ENCODE data around the gene PTPRK. TPM values are rescaled to one million over a fixed set of nuclear protein-coding genes. Genes with fewer than 3 reads are reported as not detected.

PTPRK gene
- total and polyA plus RNA-seq, 9 of the 15 experiments (the other 6 are each of a cell fraction or from before 2014, with no cell fraction given) = 0.04 to 0.51 TPM; not detected in 7

DNA sequence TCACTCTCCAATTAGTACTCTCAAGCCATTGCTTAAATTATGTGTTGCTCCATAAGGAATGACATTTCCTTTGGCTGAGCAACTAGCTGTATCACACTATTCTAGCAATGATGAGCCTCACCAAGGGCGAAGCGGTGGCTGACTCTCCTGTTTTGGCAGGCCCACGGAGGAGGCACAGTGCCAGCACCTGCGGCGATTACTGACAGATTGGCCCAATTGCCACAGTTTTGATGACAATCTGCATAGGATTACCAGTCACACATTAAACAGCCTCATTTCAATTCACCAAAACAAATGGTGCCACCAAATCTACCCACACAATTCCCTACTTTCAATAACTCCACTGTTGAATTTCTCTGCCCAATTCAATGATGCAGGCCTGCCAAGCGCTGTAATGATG, 286.9 kb downstream of the PTPRK start:
- 3% methylated on average over 6 of the region's 6 CpGs for WGBS (ENCODE audit: insufficient coverage, low coverage, missing lambda C conversion rate)
- H3K36me3 ChIP-seq (ENCODE audit: control insufficient read depth, insufficient read depth, low read length) = no peaks in the 10 kb centered on the region
- no TSS peak for BruUV-seq (replicated peaks)
- in situ Hi-C loops (cut with MboI) (no loop called here), intact Hi-C loops (cut with micrococcal nuclease) (no loop called here)
- H3K4me2 ChIP-seq (ENCODE audit: insufficient read depth, low read length) = no peak overlapping the region
- TF ChIP-seq CREM (IDR thresholded peaks at IDR 0.05; ENCODE audit: low read depth) = no peak
- no peak for TF ChIP-seq CHD4 (IDR thresholded peaks at IDR 0.05; ENCODE audit: insufficient read depth, insufficient replicate concordance, low read depth, low read length, poor library complexity, severe bottlenecking)
- TF ChIP-seq, protein P1, sequence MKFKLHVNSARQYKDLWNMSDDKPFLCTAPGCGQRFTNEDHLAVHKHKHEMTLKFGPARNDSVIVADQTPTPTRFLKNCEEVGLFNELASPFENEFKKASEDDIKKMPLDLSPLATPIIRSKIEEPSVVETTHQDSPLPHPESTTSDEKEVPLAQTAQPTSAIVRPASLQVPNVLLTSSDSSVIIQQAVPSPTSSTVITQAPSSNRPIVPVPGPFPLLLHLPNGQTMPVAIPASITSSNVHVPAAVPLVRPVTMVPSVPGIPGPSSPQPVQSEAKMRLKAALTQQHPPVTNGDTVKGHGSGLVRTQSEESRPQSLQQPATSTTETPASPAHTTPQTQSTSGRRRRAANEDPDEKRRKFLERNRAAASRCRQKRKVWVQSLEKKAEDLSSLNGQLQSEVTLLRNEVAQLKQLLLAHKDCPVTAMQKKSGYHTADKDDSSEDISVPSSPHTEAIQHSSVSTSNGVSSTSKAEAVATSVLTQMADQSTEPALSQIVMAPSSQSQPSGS (CRISPR knock-in tag; IDR thresholded peaks at IDR 0.05) = no peak
- TF ChIP-seq, protein P2, sequence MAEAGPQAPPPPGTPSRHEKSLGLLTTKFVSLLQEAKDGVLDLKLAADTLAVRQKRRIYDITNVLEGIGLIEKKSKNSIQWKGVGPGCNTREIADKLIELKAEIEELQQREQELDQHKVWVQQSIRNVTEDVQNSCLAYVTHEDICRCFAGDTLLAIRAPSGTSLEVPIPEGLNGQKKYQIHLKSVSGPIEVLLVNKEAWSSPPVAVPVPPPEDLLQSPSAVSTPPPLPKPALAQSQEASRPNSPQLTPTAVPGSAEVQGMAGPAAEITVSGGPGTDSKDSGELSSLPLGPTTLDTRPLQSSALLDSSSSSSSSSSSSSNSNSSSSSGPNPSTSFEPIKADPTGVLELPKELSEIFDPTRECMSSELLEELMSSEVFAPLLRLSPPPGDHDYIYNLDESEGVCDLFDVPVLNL (CRISPR knock-in tag; IDR thresholded peaks at IDR 0.05; ENCODE audit: low read depth) = no peak
- TF ChIP-seq HNRNPUL1 (IDR thresholded peaks at IDR 0.05; ENCODE audit: low read length) = no peak
- TF ChIP-seq L3MBTL2 (IDR thresholded peaks at IDR 0.05) = no peak
- no peak for TF ChIP-seq MEIS2 (IDR thresholded peaks at IDR 0.05; ENCODE audit: partially characterized antibody)
- TF ChIP-seq, protein P3, sequence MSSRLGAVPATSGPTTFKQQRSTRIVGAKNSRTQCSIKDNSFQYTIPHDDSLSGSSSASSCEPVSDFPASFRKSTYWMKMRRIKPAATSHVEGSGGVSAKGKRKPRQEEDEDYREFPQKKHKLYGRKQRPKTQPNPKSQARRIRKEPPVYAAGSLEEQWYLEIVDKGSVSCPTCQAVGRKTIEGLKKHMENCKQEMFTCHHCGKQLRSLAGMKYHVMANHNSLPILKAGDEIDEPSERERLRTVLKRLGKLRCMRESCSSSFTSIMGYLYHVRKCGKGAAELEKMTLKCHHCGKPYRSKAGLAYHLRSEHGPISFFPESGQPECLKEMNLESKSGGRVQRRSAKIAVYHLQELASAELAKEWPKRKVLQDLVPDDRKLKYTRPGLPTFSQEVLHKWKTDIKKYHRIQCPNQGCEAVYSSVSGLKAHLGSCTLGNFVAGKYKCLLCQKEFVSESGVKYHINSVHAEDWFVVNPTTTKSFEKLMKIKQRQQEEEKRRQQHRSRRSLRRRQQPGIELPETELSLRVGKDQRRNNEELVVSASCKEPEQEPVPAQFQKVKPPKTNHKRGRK (tag; IDR thresholded peaks at IDR 0.05) = no peak
- TF ChIP-seq PURB (CRISPR knock-in tag; IDR thresholded peaks at IDR 0.05; ENCODE audit: low read depth) = no peak
- no peak for TF ChIP-seq ZKSCAN3 (CRISPR knock-in tag; IDR thresholded peaks at IDR 0.05)
- no peak for TF ChIP-seq EHMT2 (IDR thresholded peaks at IDR 0.05)
- no peak for TF ChIP-seq MAFF (IDR thresholded peaks at IDR 0.05; ENCODE audit: low read length)
- TF ChIP-seq NFE2L1 (tag; IDR thresholded peaks at IDR 0.05; ENCODE audit: borderline replicate concordance, low read depth) = no peak
- TF ChIP-seq ADNP (tag; IDR thresholded peaks at IDR 0.05) = no peak
- TF ChIP-seq ZNF76 (CRISPR knock-in tag; IDR thresholded peaks at IDR 0.05; ENCODE audit: borderline replicate concordance) = no peak
- no peaks in the 10 kb centered on the region for H3K4me1 ChIP-seq (replicated peaks in 1 of 2; ENCODE audit: control insufficient read depth in 2 of 2, insufficient read depth in 2 of 2, low read length in 2 of 2)
- no peak overlapping the region for H3K9ac ChIP-seq (ENCODE audit: insufficient read depth in 1 of 2, low read depth in 2 of 2, low read length in 2 of 2)
- no peak overlapping the region for H3K4me3 ChIP-seq
- no peaks in the 10 kb centered on the region for H3K9me1 ChIP-seq (ENCODE audit: control insufficient read depth, insufficient read depth, low read length)
- ChIA-PET POLR2A (no interaction called here), CTCF (ENCODE audit: low intra/inter-chr PET ratio) (no interaction called here)
- H3K79me2 ChIP-seq (ENCODE audit: control insufficient read depth, insufficient read depth, low read length) = no peaks in the 10 kb centered on the region
- H3K27ac ChIP-seq (ENCODE audit: extremely low read depth, low read depth, low read length) = no peak overlapping the region
- DNase-seq (ENCODE audit: extremely low read depth in 1 of 4, low spot score in 3 of 4) (no peak), FAIRE-seq (no peak), ATAC-seq (no peak)
- H3K9me3 ChIP-seq (replicated peaks; ENCODE audit: control insufficient read depth, insufficient read depth, low read depth, low read length) = no peaks in the 10 kb centered on the region
- H2AFZ ChIP-seq (ENCODE audit: low read depth, low read length) = no peak overlapping the region
- no peaks in the 10 kb centered on the region for H3K27me3 ChIP-seq (ENCODE audit: control insufficient read depth in 2 of 2, insufficient read depth in 2 of 2, low read length in 2 of 2)
- H4K20me1 ChIP-seq (replicated peaks; ENCODE audit: control insufficient read depth, insufficient read depth, low read length) = no peaks in the 10 kb centered on the region

Data from K562 (cell line).